HG03571 (cell line): ENCODE data around the gene COMMD9.

Source experiments
- ATAC-seq: cut with Tn5 transposase; IDR thresholded peaks from one replicate; pipeline ENCODE4 v1.9.1; 2021; ENCODE audit not compliant: unreplicated experiment

The COMMD9 gene

DNA sequence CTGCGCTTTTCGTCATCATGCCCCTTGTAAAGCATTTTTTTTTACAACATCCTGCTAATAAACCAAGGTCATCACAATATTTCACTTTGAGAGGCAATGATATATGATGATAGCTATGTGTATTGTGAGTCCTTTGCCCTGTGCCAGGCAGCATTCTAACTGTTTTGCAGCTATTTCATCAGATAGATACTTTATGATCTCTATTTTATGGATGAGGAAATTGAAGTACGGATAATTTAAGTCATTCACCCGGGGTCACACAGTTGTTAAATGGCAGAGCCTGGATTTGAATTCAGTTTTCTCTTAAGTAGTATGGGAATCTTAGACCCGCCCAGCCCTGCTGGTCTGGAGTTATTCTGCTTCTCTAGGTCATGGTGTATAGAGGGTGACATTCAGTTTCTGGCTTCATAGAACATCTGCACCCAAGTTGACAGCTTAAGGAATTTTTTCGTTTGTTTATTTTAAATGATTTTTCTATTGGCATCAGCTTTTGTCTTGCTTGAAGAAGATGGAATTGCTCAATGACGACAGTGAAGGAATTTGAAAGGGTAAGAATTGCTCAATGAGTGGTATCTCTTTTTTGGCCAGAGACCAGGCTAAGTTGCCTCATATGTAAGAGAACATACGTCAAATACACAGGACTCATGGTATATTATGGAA, 7.8 kb upstream of the COMMD9 start:
- ATAC-seq: no peak

GRCh38 chr11:36295926-36296325, 6.7 kb upstream of the COMMD9 start, which contains the start of gene PRR5L:
PRR5L (plus strand) TSS chr11:36296288; CDS start chr11:36401122, 104,834 bp downstream.
- ATAC-seq: no peak

DNA sequence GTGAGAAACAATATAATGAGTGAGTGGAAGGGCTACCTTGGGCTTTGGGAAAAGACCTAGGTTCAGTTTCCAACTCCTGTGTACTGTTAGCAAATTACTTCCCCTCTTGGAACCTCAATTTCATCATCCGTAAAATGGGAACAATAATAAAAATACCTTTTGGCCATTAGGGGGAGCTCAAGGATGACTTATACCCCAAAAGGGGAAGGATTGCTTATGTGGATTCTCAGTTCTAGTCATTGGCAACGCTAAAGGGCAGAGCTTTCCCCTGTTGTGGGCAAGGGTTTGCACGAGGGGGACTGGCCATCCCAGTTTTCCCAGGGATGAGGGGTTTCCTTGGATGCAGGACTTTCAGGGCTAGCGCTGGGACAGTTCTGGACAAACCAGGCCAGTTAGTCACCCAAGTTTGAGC, 3.1 kb upstream of the COMMD9 start:
- ATAC-seq: no peak

DNA sequence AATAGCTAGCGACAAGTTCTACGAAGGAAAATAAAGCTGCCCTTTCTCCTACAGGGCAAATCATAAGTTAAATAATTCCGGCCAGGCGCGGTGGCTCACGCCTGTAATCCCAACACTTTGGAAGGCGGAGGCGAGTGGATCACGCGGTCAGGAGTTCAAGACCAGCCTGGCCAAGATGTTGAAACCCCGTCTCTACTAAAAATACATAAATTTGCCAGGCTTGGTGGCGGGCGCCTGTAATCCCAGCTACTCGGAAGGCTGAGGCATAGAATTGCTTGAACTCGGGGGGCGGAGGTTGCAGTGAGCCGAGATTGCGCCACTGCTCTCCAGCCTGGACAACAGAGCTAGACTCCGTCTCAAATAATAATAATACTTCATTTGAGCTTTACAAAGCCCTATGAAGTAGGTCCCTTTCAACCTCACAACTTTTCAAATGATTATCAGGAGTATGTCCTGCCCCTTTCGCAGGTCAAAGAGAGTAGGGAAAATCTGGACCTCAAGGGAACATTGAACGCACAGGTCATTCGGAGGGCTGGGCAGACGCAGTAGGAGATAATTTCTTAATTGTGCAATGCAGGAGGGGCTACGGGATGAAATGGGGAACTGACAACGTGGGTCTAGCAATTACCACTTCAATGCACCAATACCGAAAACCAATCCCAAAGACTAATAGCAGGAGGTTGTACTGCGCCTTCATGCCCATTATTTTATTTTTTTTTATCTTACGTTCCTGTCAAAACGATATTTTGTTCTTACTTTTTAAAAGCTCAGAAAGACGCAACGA, 590 bp downstream of the COMMD9 start:
- ATAC-seq: no peak

GRCh38 chr11:36282926-36283325, 6.3 kb downstream of the COMMD9 start:
- ATAC-seq: no peak

GRCh38 chr11:36281850-36282249, 7.4 kb downstream of the COMMD9 start:
- ATAC-seq: no peak

DNA sequence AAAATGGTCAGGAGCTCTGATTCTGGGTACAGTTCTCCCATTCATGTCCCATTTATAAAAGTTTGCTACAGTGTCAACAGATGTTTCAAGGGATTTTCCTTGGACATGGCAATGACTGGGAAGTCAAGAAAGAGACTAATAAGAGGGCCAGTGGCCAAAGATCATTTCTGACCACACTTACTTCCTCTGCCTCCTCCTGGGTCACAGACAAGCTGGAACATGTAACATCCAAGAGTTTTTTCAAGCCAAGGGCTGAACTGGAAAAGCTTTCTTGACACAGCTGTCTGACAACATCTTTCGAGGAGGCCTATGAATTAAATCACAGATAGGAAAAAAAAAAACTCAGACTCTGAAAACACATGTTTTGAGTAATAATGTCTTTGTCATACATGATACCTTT, 8.7 kb downstream of the COMMD9 start:
- ATAC-seq: no peak

DNA sequence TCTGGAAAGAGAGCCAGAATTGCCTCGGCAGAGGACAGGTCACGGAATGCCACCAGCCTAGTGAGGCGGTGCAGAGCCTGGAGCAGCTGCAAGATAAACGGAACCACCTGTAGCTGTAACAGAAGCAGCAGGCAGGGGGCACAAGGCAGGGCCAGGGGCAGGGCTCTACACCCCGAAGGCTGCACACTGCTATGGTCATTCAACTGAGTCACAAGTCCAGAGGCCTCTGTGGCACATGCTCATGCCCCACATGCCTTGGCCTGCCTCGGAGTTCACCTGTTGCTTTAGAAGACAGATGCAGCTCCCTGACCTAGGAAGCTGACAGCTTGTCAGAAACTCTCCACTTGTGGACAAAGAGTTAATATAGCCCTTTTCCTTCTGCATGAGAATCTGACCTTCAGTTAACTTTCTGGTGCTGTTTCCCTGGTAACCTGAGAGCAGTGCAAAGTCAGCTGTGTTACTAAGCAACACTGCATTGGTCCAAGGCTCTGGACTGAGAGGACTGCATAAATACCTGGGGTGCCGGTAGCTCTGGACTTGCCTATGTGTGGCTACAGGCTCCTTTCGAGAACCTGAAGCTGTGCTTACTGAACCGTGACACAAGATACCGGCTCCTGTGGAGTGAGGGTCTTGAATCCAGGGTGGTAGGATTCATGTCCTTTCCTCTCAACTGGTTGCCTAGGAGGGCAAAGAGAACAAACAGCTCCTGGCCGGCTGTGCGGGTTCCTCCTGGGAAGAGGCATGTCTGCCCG, 10.5 kb downstream of the COMMD9 start:
- no peak for ATAC-seq

DNA sequence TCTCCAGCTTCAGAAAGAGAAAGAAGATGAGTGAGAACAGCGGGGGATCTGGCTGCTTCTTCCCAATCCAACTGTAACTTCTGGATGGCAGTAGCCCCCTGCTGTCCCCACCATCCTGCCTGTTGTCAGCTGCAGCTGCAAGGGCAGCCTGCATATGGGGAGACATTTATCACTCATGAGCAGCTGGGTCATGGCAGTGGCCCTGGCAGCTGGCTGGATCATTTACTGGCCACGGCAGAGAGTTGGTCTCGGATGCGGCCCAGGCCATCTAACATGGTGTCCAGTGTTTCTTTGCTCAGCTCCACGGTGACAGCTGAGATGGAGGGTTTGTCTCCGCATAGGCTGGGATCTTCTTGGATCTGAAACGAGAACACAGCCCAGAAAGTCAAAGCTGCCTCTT, 14.8 kb downstream of the COMMD9 start:
- ATAC-seq: no peak

DNA sequence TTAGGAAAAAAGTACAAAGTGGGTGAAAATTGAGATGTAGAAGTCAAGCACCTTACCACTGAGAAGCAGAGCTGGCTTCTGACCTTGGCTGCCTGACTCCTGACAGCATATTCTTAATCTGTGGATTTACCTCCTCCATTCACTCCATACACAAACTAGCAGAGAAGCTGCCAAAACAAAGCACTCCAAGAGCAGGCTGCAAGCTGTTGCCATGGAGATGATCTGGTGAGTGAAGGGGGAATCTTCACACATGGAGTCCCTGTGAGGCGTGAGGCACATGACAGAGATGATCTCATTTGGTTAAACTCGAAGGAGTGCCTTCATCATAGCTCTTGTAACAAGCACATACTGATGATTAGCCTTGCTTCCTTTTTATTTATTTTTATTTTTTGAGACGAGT, 16.1 kb downstream of the COMMD9 start:
- ATAC-seq: no peak

DNA sequence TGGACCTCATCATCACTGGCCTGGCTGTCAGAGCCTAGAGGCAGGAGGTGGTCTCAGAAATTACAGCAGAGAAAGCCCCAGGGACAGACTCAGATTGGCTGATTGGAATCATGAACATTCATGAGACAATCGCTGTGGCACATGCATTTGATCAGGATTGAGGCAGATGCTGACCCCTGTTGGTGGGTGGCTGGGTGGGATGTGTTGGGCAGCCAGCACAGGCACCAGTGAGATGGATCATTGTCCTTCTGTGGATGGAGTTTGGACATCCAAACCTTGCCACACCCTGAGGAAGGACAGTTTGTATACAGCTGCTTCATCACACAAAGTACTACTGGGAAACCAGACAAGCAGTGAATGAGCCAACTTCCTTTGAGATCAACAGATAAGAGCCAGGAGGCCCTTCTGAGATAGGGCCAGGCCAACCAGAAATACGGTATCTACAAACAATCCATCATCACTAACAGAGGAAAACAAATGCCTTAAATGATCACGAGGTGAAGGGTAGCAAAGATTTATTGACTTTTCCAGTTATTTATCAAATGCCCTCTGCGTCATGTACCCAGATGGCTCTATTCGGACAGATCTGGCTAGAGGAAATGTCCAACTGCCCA, 17.3 kb downstream of the COMMD9 start:
- no peak for ATAC-seq

DNA sequence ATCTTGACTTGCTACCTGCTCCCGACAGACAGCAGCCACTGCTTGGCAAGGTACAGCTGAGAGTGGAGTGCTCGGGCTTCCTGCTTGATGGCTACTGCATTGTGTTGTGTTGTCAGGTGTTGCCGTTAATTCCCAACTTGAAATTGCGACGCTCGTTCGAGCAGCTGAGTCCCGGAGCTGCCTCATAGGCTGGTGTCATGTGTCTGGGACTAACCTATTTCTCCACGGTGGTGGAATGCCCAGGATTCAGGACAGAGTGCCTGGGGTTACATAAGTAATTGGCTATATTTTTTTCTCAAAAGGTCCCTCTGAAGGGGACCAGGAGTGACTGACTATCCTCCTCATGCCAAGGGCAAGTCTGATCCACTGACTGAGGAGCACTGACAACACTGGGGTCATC, 18.5 kb downstream of the COMMD9 start:
- ATAC-seq: no peak

GRCh38 chr11:36268337-36268985, 20.8 kb downstream of the COMMD9 start:
- ATAC-seq: no peak

DNA sequence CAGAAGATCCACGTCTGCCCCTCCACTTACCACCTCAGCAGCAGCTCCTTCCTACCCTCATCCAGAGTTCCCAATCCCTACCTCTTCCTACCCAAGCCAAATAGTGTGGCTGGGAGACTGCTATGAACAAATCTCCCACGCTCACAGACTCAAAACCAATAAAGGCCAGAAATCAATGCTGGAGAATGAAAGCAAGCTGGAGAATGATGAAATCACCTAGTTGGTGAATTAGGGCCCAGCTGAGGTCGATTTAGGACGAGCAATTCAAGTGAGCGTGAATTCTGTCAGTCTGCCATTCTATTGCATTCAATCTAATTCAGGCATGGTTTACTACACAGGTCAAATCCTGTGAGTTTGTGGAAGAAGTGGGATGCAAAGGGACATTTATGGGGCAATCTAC, 22.5 kb downstream of the COMMD9 start:
- no peak for ATAC-seq

DNA sequence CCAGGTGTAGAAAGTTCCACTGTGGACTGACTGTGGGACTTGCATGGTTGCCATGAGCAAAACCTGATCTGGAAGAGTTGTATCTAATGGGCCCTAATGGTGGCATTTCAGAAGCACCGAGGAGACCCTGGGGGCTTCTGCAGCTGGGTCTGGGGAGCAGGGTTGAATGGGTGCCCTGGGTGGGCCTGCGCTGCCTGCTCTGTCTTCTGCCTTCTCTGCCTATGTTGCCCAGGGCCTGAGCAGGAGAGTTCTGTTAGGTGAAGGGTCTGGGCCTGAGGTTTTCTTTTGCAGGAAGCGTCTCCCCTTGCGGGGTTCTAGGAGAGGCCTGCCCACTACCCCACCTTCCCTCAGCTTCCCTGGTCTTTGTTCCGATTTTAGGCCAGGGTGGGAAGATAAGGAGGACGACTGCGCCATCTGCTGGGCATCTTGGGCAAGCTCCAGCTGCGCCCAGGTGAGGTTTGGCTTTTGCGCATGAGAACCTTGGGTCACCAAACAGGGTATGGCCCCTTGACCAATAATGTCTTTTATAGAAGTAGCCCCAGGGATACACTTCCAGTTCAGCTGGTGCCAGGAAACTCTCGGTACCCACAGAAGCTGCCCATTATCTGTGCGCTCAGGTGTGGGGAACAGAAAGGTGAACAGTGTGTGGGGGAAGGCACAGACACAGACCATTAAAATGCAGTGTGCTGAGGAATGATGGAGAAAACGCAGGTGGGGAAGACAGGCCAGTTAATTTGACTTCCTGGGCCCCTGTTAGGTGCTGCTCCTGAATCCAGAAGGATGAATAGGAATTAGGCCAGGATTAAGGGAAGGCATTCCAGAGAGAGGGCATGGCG, 23.2 kb downstream of the COMMD9 start:
- peak; percentile 57 for ATAC-seq

GRCh38 chr11:36264973-36265344, 24.3 kb downstream of the COMMD9 start:
- ATAC-seq: no peak

DNA sequence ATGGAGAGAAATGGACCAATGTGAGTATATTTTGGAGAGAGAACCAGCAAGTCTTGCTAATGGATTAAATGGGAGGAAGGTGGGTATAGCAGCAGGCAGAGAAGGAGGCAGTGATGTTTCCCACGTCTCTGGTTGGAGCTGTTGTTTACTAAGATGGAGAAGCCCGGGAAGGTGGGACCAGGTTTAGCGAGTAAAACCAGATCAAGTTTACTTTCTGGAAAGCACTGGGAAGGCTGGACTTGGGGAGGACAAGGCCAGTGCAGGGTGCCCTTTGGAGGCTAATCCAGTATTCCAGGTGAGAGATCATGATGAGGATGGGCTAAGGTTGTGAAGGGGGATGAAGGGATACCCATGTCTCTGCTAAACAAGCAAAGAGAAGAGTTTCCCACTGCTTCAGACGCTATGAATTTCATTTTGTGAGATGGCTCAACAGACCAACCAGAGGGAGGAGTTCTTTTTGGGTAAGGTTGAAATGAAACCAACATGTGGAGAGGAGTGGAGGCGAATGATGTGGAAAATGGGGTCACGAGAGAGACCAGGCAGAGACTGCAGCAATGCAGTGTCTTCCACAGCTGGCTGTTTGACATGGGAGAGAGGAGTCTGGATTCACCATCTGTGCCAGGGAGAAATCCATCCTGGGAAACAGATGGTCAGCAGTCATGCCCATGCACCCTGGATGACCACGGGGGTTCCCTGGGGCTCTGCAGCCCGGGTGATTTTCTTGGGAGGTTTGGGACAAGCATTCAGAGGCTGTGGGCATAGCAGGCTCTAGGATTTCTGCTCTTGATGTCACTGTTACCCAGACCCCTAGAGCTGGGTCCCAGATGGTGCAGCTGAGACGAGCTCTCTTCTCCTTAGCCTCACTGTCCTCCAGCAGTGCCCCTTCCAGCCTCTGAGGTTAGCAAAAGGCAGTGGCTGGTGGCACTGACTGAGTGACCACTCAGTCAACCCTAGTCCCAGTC, 24.9 kb downstream of the COMMD9 start:
- no peak for ATAC-seq

- ATAC-seq: no peak
Measured at GRCh38 chr11:36261094-36261493, 28.1 kb downstream of the COMMD9 start.
